H9 (cell line): ENCODE data around the gene COPB2. TPM values are rescaled to one million over a fixed set of nuclear protein-coding genes. Genes with fewer than 3 reads are reported as not detected.

Source experiments
- DNase-seq: peaks from one replicate; pipeline ENCODE4 v3.0.0-alpha.2; 2017
- H2AFZ ChIP-seq: one replicate; pipeline ENCODE4 v1.6.1; 2013; ENCODE audit warnings: mild to moderate bottlenecking, low read length, control low read depth, moderate library complexity
- H2AK5ac ChIP-seq: 2 replicates; pipeline ENCODE4 v1.6.1; 2013; ENCODE audit warnings: low read length, control low read depth, mixed read lengths; ENCODE audit not compliant: insufficient read length
- H2BK120ac ChIP-seq: one replicate; pipeline ENCODE4 v1.6.1; 2013; ENCODE audit warnings: low read depth, mild to moderate bottlenecking, low read length, control low read depth, inconsistent platforms; ENCODE audit not compliant: poor library complexity, severe bottlenecking
- H2BK12ac ChIP-seq: 2 replicates; pipeline ENCODE4 v1.6.1; 2013; ENCODE audit warnings: low read length, control low read depth, mixed read lengths, low read depth; ENCODE audit not compliant: insufficient read length
- H2BK15ac ChIP-seq: 2 replicates; pipeline ENCODE4 v1.6.1; 2013; ENCODE audit warnings: low read depth, low read length, control low read depth
- H2BK20ac ChIP-seq: one replicate; pipeline ENCODE4 v1.6.1; 2013; ENCODE audit warnings: low read depth, mild to moderate bottlenecking, low read length, control low read depth, inconsistent platforms; ENCODE audit not compliant: poor library complexity, severe bottlenecking
- H2BK5ac ChIP-seq: 2 replicates; pipeline ENCODE4 v1.6.1; 2013; ENCODE audit warnings: low read length, control low read depth, mixed read lengths; ENCODE audit not compliant: insufficient read length
- H3K14ac ChIP-seq: 2 replicates; pipeline ENCODE4 v1.6.1; 2013; ENCODE audit warnings: low read length, control low read depth; ENCODE audit not compliant: insufficient read depth
- H3K18ac ChIP-seq: 2 replicates; pipeline ENCODE4 v1.6.1; 2013; ENCODE audit warnings: low read depth, mild to moderate bottlenecking, mixed read lengths, low read length, control low read depth; ENCODE audit not compliant: insufficient read length
- H3K23ac ChIP-seq: 2 replicates; pipeline ENCODE4 v1.6.1; 2013; ENCODE audit warnings: low read length, control low read depth, mixed read lengths, low read depth; ENCODE audit not compliant: insufficient read length
- H3K23me2 ChIP-seq: 2 replicates; pipeline ENCODE4 v1.6.1; 2013; ENCODE audit warnings: low read depth, mild to moderate bottlenecking, mixed read lengths, low read length, control low read depth; ENCODE audit not compliant: insufficient read length, poor library complexity, severe bottlenecking
- H3K27ac ChIP-seq: 2 replicates; pipeline ENCODE4 v1.5.1; 2013; ENCODE audit warnings: low read length, control low read depth, mixed read lengths, low read depth; ENCODE audit not compliant: insufficient read length
- H3K27me3 ChIP-seq: 2 replicates; pipeline ENCODE4 v1.6.1; 2013; ENCODE audit warnings: low read length, control low read depth, inconsistent platforms; ENCODE audit not compliant: insufficient read depth
- H3K4ac ChIP-seq: 2 replicates; pipeline ENCODE4 v1.6.1; 2013; ENCODE audit warnings: low read depth, mild to moderate bottlenecking, control low read depth, inconsistent platforms, low read length, moderate library complexity
- H3K4me1 ChIP-seq: 2 replicates; pipeline ENCODE4 v1.6.1; 2013; ENCODE audit warnings: low read length, control low read depth, inconsistent platforms; ENCODE audit not compliant: insufficient read depth
- H3K4me2 ChIP-seq: 2 replicates; pipeline ENCODE4 v1.6.1; 2013; ENCODE audit warnings: low read length, control low read depth, mixed read lengths; ENCODE audit not compliant: insufficient read length, insufficient read depth
- H3K56ac ChIP-seq: 2 replicates; pipeline ENCODE4 v1.6.1; 2013; ENCODE audit warnings: low read depth, mild to moderate bottlenecking, mixed read lengths, low read length, control low read depth; ENCODE audit not compliant: insufficient read length
- H3K79me1 ChIP-seq: 2 replicates; pipeline ENCODE4 v1.6.1; 2013; ENCODE audit warnings: low read depth, mild to moderate bottlenecking, moderate library complexity, low read length, control low read depth, inconsistent platforms; ENCODE audit not compliant: insufficient read depth, poor library complexity, severe bottlenecking
- H3K79me2 ChIP-seq: 2 replicates; pipeline ENCODE4 v1.6.1; 2013; ENCODE audit warnings: low read length, control low read depth, inconsistent platforms; ENCODE audit not compliant: insufficient read depth
- H3K9ac ChIP-seq: 2 replicates; pipeline ENCODE4 v1.6.1; 2013; ENCODE audit warnings: low read length, control low read depth, mixed read lengths; ENCODE audit not compliant: insufficient read length; ENCODE audit errors: extremely low read depth
- H3K9me3 ChIP-seq: one replicate; pipeline ENCODE4 v1.6.1; 2013; ENCODE audit warnings: low read depth, low read length, inconsistent platforms; ENCODE audit not compliant: control insufficient read depth
- H3T11ph ChIP-seq: one replicate; pipeline ENCODE4 v1.6.1; 2013; ENCODE audit warnings: mild to moderate bottlenecking, low read length, control low read depth, inconsistent platforms
- H4K20me1 ChIP-seq: one replicate; pipeline ENCODE4 v1.6.1; 2013; ENCODE audit not compliant: control insufficient read depth, insufficient read length, insufficient read depth
- H4K5ac ChIP-seq: 2 replicates; pipeline ENCODE4 v1.6.1; 2013; ENCODE audit warnings: low read depth, mild to moderate bottlenecking, mixed read lengths, low read length, control low read depth; ENCODE audit not compliant: insufficient read length
- H4K8ac ChIP-seq: replicated peaks from 2 replicates; pipeline ENCODE4 v1.6.1; 2013; ENCODE audit warnings: low read length, control low read depth, mixed read lengths, low read depth; ENCODE audit not compliant: insufficient read length
- H4K91ac ChIP-seq: 2 replicates; pipeline ENCODE4 v1.6.1; 2013; ENCODE audit warnings: low read depth, mild to moderate bottlenecking, moderate library complexity, mixed read lengths, low read length, control low read depth; ENCODE audit not compliant: insufficient read length
- H3K27ac Mint-ChIP-seq, 3 experiments: 2 replicates in 2 of 3; 3 replicates in 1 of 3; pipeline ENCODE4 v1.8.0; 2020 to 2021; ENCODE audit warnings: mixed read lengths in 3 of 3, mild to moderate bottlenecking in 1 of 3, moderate library complexity in 1 of 3
- H3K27me3 Mint-ChIP-seq: 2 replicates; pipeline ENCODE4 v1.8.0; 2021; ENCODE audit warnings: low read depth, mild to moderate bottlenecking, moderate library complexity, mixed read lengths
- H3K36me3 Mint-ChIP-seq, 3 experiments: 2 replicates in 2 of 3; 3 replicates in 1 of 3; pipeline ENCODE4 v1.8.0; 2020 to 2021; ENCODE audit warnings: low read depth in 3 of 3, mixed read lengths in 3 of 3; ENCODE audit not compliant: insufficient read depth in 1 of 3
- H3K4me1 Mint-ChIP-seq, 2 experiments: 2 replicates each; pipeline ENCODE4 v1.8.0; 2020; ENCODE audit warnings: mixed read lengths in 2 of 2
- H3K4me3 Mint-ChIP-seq, 2 experiments: 2 replicates in 1 of 2; 3 replicates in 1 of 2; pipeline ENCODE4 v1.8.0; 2020 to 2021; ENCODE audit warnings: mild to moderate bottlenecking in 2 of 2, mixed read lengths in 2 of 2, moderate library complexity in 1 of 2
- H3K9me3 Mint-ChIP-seq, 2 experiments: 2 replicates in 1 of 2; 3 replicates in 1 of 2; pipeline ENCODE4 v1.8.0; 2020; ENCODE audit warnings: mild to moderate bottlenecking in 2 of 2, mixed read lengths in 2 of 2, moderate library complexity in 1 of 2
- CTCF ChIP-seq: fragments of 200-600 bp; sonication (generic); conservative IDR thresholded peaks from 3 replicates; pipeline ENCODE4 v1.8.0; 2021; ENCODE audit warnings: antibody characterized with exemption, mild to moderate bottlenecking
- WGBS: extraction: QIAGEN DNeasy Blood & Tissue Kit; methylation state at CpG from one replicate; pipeline ENCODE4 v1.1.7; 2013; ENCODE audit warnings: missing lambda C conversion rate, low lambda C conversion rate, mixed read lengths; ENCODE audit not compliant: insufficient read length; ENCODE audit errors: extremely low coverage; 5-methylcytosine and 5-hydroxymethylcytosine counted together
- total RNA-seq: library from RNA; stranded (reverse); gene quantifications from 2 replicates; pipeline ENCODE4 v1.2.1, GENCODE V29; 2021

The COPB2 gene
- total RNA-seq, 1 experiment from 2014 or later = 121 TPM

- no peak for DNase-seq
- no peak overlapping the region for H2BK15ac ChIP-seq
- H2BK20ac ChIP-seq = no peak overlapping the region
- no peak overlapping the region for H2BK120ac ChIP-seq
- H3K9ac ChIP-seq = no peak overlapping the region
- no peaks in the 10 kb centered on the region for H3K27me3 Mint-ChIP-seq
- no peaks in the 10 kb centered on the region for H3K4me1 Mint-ChIP-seq
- H3K18ac ChIP-seq = no peak overlapping the region
- H3K9me3 Mint-ChIP-seq = peaks cover 8 to 12% of the 10 kb centered on the region in 2 experiments; a peak in 4 of 5 replicates
- no peaks in the 10 kb centered on the region for H3K79me2 ChIP-seq
- no peak overlapping the region for H3K14ac ChIP-seq
- no peak overlapping the region for H2AFZ ChIP-seq
- H2AK5ac ChIP-seq = no peak overlapping the region
- H3K4me1 ChIP-seq = no peaks in the 10 kb centered on the region
- H3K23ac ChIP-seq = no peak overlapping the region
- TF ChIP-seq CTCF = no peak
- no peak overlapping the region for H3K4me3 Mint-ChIP-seq
- H3K79me1 ChIP-seq = no peaks in the 10 kb centered on the region
- no peaks in the 10 kb centered on the region for H3K23me2 ChIP-seq
- no peaks in the 10 kb centered on the region for H3K9me3 ChIP-seq
- H2BK12ac ChIP-seq = no peak overlapping the region
- H3K27ac ChIP-seq = no peak overlapping the region
- no peak overlapping the region for H4K5ac ChIP-seq
- no peak overlapping the region for H3K4ac ChIP-seq
- no peaks in the 10 kb centered on the region for H4K20me1 ChIP-seq
- no peaks in the 10 kb centered on the region; a peak in 1 of 7 replicates for H3K36me3 Mint-ChIP-seq
- H3K27me3 ChIP-seq = no peaks in the 10 kb centered on the region
- no peak overlapping the region for H2BK5ac ChIP-seq
- WGBS = no CpG with 5 or more reads among the region's 3 CpGs
- no peak overlapping the region for H3K4me2 ChIP-seq
- H4K8ac ChIP-seq = no peak overlapping the region
- H3K27ac Mint-ChIP-seq = no peak overlapping the region
- no peak overlapping the region for H3T11ph ChIP-seq
- H4K91ac ChIP-seq = no peak overlapping the region
- H3K56ac ChIP-seq = no peak overlapping the region
Observed at GRCh38 chr3:139396707-139397106, 7.3 kb upstream of the COPB2 start.
